C1 segment of cervical spinal cord (tissue), 14 donors: Measurements from ENCODE around the gene HS1BP3.

ENCODE experiments used
- DNase-seq, 14 donors: peaks; one replicate each; lab custom pipeline; 2025; lab: John Stamatoyannopoulos, UW

The HS1BP3 gene

DNA sequence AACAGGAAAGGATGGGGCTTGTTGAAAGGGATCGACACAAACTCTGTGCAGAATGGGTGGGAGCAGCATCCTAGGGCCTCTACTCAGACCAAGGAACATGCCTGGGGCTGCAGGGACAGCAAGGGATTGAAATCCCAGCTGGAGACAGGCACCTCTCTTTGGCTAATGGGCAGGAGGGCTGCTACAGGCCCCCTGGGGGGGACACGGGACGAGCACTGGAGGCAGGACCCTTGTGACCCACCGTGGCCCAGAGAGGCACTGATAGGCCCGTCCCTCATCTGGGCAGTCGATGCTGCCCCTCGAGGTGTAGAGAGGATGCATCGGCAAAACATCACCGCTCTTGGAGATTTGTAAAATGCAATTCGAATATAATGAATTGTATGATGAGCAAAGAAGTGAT, 5.1 kb downstream of the HS1BP3 start:
- no peak for DNase-seq

DNA sequence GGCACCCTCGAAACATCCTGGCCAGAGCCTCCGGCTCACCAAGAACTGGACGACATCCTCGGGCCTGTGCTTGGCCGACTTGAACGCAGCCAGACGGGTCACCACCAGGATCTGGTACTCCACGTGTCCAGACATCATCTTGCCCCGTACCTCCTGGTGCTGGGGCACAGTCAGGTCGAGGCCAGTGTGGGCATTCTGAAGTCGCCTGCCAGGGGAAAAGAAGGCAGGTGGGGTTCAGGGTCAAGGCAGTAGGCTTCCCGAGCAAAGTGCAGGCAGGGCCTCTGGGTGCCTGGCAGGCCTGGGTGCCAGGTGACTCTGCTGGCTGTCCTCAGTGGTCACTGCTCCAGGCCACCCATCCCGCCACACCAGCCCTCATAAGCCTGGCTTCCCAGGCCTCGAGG, 5.6 kb downstream of the HS1BP3 start:
- DNase-seq = no peak

DNA sequence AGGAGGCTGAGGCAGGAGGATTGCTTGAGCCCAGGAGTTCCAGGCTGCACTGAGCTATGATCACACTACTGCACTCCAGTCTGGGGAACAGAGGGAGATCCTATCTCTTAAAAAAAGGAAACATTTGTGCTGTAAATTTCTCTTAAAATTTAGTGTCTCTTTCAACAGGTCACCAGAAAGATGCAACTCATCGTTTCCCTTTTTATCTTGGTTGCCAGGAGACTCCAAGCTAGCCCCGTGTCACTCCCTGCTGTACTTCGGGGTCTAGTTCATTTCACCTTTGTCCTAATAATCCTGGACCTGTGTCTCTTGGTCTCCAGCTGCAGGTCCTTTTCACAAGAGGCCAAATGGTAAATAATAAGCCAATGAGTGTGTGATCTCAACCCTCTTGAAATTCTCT, 7.1 kb downstream of the HS1BP3 start:
- DNase-seq = no peak

GRCh38 chr2:20643060-20643459, 7.8 kb downstream of the HS1BP3 start:
- DNase-seq = no peak

DNA sequence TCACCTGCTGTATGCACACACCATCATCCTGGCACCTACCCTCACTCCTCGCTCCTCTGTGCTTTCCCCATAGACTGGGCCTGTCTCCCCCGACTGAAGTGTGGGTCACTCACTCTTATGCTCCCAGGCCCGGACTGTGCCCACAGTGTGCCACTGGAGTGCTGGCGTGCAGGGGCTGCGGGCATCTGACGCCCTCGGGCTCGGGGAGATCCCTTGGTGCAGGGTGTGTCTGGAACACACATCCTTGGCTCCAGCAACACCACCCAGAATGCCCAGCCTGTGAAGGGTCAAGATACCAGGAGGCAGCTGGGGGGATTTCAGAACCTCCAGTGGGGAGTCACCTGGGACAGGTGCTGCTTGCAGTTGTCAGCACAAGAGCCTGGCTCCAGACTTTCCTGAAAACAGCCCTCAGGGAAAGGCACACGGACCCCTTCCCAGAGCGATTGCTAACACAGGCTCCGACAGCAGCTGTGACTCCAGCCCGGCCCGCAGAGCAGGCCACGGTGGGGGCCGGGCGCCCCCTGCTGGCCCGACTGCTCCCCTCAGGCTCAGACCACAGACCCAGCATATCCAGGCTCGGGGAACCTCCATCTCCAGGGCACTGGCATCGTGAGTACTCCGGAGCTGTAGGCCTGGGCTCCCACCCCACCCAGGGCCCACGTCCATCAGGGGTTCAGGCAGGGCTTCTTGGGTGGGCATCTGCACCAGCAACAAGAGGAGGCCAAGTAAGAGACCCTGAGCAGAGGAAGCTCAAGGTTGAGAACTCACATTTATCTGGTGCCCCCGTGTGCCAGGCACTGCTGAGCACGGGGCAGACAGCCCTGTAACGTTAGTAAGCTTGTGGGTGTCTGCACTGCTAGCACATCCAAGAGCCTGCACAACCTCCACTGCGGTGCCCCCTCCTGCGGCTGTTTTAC, 8.6 kb downstream of the HS1BP3 start:
- DNase-seq = peak in 13 of 14 donors; percentile 2 to 81 (median 57)

GRCh38 chr2:20641123-20641985, 9.5 kb downstream of the HS1BP3 start:
- DNase-seq = peak in 3 of 14 donors; percentile 24 to 74 (median 61)

DNA sequence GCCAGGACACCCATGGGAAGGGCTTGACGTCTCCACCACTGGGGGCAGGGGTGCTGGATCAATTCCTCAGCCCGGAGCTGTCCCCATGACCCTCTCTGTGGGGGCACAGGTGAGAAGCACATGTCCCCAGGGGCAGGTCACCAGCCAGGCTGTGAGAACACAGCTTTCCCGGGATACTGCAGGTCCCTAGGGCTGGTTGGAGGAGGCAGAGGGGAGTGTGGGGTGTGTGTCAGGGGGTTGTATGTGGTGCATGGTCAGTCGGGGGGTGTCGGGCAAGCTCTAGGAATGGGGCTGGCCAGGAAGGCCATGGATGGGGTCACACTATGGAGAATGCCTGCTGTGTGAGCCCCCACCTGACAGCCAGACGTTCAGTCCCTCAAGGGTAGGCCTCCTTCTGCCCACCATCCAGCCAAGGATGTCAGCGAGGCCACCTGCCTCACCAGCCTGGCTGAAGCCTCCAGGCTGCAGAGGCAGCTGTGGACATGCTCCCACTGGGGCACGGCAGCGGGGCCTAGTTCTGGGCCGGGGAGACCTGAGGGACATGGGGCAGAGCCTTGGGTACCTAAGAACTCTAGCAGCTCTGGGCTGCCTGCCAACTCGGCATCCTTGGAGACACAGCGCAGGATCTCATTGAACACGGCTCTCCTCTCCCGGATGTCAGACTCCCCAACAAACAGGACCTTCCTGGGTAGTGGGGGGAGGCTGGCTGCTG, 10.3 kb downstream of the HS1BP3 start:
- DNase-seq = peak in 1 of 14 donors; percentile 43

DNA sequence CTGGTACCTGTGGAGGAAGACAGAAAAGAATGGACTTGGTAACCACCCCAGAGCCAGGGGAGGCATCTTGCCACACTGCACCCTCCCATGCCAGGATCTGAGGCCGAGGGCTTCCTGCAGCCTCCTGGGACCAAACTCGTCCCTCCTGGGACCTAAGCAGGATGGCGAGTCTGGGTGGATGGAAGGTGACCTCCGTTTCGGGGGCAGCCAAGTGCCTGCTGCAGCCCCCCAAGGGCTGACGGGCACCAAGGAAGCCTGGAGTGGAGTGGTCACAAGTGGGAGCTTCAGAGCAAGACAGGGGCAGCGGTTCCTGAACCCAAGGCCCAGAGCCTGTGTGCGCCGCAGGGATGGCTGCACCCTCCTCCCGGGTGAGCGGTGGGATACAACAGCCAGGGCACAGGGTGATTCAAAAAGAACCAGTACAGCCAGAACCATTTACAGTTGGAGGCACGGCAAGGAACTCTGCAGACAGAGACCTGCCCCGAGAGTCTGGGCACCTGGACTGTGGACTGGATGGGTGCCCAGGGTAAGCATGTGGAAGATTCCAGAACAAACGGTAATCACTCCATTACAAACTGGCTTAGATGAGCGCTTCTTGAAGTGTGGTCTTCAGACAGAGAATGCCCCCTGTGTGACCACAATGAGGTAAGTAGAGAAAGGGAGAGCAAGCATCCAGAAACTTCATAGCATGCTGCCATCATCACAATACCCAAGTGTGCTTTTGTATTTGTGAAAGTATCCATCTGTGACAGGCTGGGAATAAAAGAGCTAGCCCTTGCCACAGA, 12.1 kb downstream of the HS1BP3 start:
- DNase-seq = no peak

DNA sequence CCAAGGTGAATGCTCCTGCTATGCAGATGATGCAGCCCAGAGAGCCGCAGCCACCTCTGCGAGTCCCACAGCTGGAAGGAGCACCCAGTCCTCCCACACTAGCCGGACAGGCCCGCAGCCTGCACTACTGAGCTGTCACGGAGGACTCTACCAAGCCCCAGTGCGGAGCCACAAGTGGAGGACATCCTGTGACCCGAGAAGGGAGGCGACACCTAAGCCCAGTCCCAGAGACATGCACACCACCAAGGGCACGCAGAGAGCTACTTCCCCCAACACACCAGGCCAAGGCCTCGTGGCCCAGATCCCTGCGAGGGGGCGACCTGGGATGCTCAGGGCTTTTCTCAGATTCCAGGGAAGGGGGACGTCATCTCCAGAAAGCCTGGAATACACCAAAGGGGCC, 12.9 kb downstream of the HS1BP3 start:
- DNase-seq = no peak

- no peak for DNase-seq
Measured at GRCh38 chr2:20637147-20637546, 13.8 kb downstream of the HS1BP3 start.

DNA sequence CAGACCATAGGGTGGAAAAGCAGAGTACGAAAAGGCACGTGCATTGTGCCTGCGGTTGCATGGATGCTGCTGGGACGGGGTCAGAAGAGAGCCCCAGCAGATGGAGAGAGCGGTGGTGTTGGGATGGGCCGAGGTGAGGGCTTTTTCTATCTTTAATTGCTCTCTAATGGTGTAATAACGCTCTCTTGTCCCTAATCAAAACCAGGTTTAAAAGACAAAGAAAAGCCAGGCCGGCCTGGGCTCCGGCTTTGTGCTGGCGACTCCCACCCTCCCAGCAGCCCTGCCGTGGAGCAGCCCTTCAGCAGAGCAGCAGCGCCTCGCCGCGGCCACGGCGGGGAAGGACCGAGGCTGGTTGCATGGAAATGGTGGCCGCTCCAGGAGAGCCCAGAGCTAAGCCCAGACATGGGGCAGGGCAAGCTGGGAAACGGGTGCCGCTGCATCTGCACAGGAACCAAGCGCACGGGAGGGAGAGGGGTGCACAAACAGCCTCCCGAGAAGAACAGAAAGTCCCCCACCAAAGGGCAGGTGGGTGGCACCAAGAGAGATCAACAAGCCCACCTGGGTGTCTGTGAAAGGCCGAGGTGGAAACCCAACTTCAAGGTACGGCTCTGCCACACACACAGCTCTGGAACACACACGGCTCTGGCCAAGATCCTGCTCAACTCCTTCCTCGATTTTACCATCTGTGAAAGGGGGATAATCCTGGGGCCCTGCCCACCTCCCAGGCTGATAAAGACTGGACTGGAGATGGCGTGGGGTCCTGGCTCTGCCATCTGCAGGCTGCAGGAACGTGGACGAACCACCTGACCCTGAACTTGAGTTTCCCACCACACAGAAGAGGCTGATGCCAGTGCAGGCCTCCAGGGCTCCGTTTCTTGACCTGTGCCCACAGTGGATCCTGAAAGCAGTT, 15.0 kb downstream of the HS1BP3 start:
- DNase-seq = peak; percentile 9 to 87 (median 71)

GRCh38 chr2:20635113-20635510, 15.8 kb downstream of the HS1BP3 start:
- DNase-seq = no peak

DNA sequence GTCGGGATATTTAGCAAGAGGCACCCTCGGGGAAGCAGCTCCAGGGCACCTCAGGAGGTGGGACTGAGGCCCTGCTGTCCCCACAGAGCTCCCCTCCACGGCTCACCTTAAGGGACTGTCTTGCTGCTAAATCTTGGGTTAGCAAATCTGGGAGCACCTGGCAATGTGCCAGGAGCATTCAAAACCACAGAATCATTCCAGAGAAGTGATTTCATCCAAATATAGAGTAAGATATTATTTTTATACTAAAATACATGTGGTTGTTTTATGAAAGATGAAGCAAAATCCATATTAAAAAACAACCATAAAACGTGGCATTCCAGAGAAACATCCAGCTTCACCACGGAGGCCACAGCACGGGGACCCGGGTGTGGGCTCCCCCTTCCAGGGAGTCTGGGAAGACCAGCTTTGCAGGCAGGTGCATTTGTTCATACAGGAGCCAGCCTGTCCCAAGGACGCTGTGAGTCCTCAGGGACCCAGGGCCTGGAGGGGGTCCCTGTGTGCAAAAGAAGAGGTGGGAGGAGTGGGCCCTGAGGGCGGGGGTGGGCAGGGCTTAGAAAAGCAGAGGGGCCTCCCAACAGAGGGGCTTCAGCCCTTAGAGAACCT, 16.3 kb downstream of the HS1BP3 start:
- no peak for DNase-seq

- DNase-seq = peak in 1 of 14 donors; percentile 16
Measured at GRCh38 chr2:20633794-20634506, 16.9 kb downstream of the HS1BP3 start.

- DNase-seq = no peak
Measured at GRCh38 chr2:20633001-20633400, 17.9 kb downstream of the HS1BP3 start.

GRCh38 chr2:20632446-20632990, 18.4 kb downstream of the HS1BP3 start:
- DNase-seq = no peak

DNA sequence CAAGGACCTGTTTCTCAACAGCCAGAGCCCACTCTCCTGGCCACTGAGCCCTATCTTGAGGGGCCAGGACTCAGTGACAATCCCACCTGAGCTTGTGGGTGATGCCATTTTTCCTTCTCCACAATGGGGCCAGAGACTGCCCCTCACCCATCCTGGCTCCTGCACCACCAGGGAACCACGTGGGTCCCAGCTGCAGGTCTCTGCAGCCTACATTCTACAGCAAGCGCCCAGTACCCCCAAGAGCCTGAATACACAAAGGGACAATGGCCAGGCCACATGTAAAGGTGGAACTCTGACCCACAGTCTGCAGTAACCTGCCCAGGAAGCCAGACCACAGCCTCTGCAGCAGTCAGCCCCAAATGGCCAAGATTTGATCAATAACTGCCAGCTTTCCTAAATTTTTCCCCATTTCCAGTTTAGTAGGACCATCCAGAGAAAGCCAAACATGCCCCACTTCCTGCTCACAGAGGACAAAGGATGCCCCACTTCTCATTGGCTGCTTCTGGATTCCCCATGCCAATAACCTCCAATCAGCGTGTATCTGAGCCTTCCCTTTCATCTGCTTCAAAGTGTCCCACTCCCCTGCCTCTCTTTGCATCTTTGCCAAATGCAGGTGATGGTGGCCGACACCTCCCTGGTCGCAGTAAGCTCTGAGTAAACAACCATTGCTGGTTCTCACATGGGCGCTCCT, 19.1 kb downstream of the HS1BP3 start:
- DNase-seq = no peak

DNA sequence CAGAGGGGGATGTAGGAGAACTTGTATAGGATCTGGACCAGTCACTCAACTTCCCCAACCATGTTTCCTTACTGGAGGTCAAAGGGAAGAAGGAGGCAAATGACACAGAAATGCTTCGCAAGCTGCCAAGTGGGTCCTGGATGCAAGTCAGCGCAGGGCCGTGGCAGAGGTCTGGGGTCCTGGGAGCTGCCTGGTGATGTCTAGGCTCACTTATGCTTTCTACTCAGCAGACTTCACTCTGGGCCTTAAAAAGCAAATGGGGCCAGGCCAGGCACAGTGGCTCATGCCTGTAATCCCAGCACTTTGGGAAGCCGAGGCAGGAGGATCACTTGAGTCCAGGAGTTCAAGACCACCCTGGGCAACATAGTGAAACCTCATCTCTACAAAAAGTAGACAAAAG, 19.9 kb downstream of the HS1BP3 start:
- no peak for DNase-seq
